ENCODE results near the gene GPC6. TPM values are rescaled to one million over a fixed set of nuclear protein-coding genes. Genes with fewer than 3 reads are reported as not detected.

GPC6 gene
- total and polyA plus RNA-seq, 2 donors (not counting 3 experiments of a cell fraction or from before 2014, with no cell fraction given), result 0.01 TPM; not detected in 1

- H3K4me1 ChIP-seq (ENCODE audit: control insufficient read depth, extremely low read depth, insufficient read depth, low read length), result no peaks in the 10 kb centered on the region
- H4K20me1 ChIP-seq (replicated peaks; ENCODE audit: control insufficient read depth, extremely low read depth, insufficient read depth, low read length), result no peaks in the 10 kb centered on the region
- dilution Hi-C loops (cut with MboI; ENCODE audit: extremely low pct_ligation_motif_present, low sequenced_read_pairs), result no loop called here
- no TSS peak for BruUV-seq (replicated peaks)
- no peak overlapping the region for H3K4me2 ChIP-seq (ENCODE audit: insufficient read depth, low read length)
- H3K4me3 ChIP-seq (replicated peaks in 1 of 3; ENCODE audit: insufficient read depth in 1 of 3, low read depth in 1 of 3, low read length in 3 of 3), result no peak overlapping the region
- ChIA-PET CTCF (no interaction called here), POLR2A (no interaction called here)
- H3K9ac ChIP-seq (replicated peaks; ENCODE audit: extremely low read depth, insufficient read depth, low read length), result no peak overlapping the region
- H3K9me1 ChIP-seq (replicated peaks; ENCODE audit: control insufficient read depth, extremely low read depth, insufficient read depth, low read length), result no peaks in the 10 kb centered on the region
- H2AFZ ChIP-seq (ENCODE audit: low read depth, low read length), result no peak overlapping the region
- TF ChIP-seq JUN (IDR thresholded peaks at IDR 0.05; ENCODE audit: borderline replicate concordance, insufficient read depth, insufficient read length, low read depth), result no peak
- TF ChIP-seq GATA2 (IDR thresholded peaks at IDR 0.05; ENCODE audit: insufficient read depth, insufficient read length, low read depth, low read length), result no peak
- no peak for TF ChIP-seq FOS (IDR thresholded peaks at IDR 0.05; ENCODE audit: borderline replicate concordance, insufficient read depth, low read length)
- no peak for TF ChIP-seq EZH2 (IDR thresholded peaks at IDR 0.05; ENCODE audit: borderline replicate concordance, low read depth, low read length, severe bottlenecking)
- no peak for TF ChIP-seq CTCF (IDR thresholded peaks at IDR 0.05; ENCODE audit: extremely low read depth in 1 of 2, insufficient read depth in 1 of 2, low read depth in 1 of 2, low read length in 2 of 2)
- TF ChIP-seq POLR2AphosphoS5 (IDR thresholded peaks at IDR 0.05; ENCODE audit: insufficient read depth, low read depth, low read length), result no peak
- TF ChIP-seq POLR2A (IDR thresholded peaks at IDR 0.05; ENCODE audit: low read depth, low read length), result no peak
- no peak for TF ChIP-seq MYC (IDR thresholded peaks at IDR 0.05; ENCODE audit: low read depth, low read length)
- TF ChIP-seq MAX (IDR thresholded peaks at IDR 0.05; ENCODE audit: insufficient read depth, insufficient read length), result no peak
- no peak overlapping the region for H3K27ac ChIP-seq (ENCODE audit: insufficient read depth, low read depth, low read length)
- intact Hi-C loops (cut with micrococcal nuclease), result no loop called here
- no peaks in the 10 kb centered on the region for H3K79me2 ChIP-seq (ENCODE audit: control insufficient read depth, insufficient read depth, low read length)
- H3K36me3 ChIP-seq (ENCODE audit: control insufficient read depth in 2 of 2, extremely low read depth in 1 of 2, insufficient read depth in 2 of 2, low read length in 2 of 2), result no peaks in the 10 kb centered on the region
- H3K9me3 ChIP-seq (replicated peaks; ENCODE audit: control insufficient read depth, insufficient read depth, low read length), result no peaks in the 10 kb centered on the region
- no peak for FAIRE-seq
- H3K27me3 ChIP-seq (ENCODE audit: control insufficient read depth in 2 of 2, insufficient read depth in 2 of 2, low read length in 2 of 2), result no peaks in the 10 kb centered on the region
- no peak for DNase-seq (ENCODE audit: low read depth, low spot score)
These were observed 1163.2 kb downstream of the GPC6 start for GRCh38 chr13:94389604-94390351.

All from endothelial cell of umbilical vein (primary cell).